Cerebellar cortex (tissue), 1 donor: ENCODE data around the gene BNIP5.
"Not testable (repeated sequence)": the region's sequence is repeated elsewhere in the genome, so short reads cannot be mapped to it uniquely, and the experiment has no call there.

Experiments
- DNase-seq: peaks from one replicate; pipeline ENCODE4 v3.0.0-alpha.2; 2015; ENCODE audit warnings: low spot score

Gene BNIP5

DNA sequence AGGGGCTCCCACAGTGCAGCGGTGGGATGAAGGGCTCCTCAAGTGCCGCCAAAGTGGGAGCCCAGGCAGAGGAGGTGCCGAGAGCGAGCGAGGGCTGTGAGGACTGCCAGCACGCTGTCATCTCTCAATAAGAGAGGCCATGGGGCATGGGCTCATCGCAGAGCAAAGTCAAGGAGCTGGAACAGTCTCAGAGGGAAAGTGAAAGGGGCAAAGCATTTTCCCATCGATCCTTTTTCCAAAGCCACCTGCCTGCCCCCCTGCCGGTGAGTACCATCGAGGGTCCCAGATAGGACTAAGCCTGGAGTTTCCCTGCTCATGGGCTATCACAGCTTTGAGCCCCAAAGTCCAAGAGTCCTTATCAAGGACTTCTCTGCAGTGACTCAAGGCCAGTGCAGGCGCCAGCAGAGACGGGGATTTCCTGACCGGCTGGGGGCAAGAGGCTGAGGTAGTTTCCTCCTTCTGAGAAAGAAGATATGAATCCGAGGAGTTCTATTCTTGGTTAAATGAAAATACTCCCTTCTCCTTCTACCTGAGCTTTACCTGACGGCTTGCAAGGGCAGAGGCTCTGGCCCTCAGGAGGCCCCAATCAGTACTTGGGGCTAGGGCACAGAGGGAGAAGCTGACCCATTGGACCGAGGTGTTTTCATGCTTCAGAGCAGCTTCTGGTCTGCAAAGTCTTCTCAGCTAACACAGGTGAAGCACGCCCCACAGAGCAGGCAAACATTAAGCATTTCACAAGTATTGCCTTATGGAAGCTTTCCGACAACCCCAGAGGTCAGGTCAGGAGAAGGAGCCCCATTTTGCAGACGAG lies 28.2 kb upstream of the BNIP5 start:
- DNase-seq, result no peak

DNA sequence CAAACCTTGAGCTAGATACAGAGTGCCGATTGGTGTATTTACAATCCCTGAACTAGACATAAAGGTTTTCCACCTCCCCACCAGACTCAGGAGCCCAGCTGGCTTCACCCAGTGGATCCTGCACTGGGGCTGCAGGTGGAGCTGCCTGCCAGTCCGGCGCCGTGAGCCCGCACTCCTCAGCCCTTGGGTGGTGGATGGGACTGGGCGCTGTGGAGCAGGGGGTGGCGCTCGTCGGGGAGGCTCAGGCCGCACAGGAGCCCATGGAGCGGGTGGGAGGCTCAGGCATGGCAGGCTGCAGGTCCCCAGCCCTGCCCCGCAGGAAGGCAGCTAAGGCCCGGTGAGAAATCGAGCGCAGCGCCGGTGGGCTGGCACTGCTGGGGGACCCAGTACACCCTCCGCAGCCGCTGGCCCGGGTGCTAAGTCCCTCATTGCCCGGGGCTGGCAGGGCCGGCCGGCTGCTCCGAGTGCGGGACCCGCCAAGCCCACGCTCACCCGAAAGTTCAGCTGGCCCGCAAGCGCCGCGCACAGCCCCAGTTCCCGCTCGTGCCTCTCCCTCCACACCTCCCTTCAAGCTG lies 27.5 kb upstream of the BNIP5 start:
- DNase-seq, result not testable (repeated sequence)

DNA sequence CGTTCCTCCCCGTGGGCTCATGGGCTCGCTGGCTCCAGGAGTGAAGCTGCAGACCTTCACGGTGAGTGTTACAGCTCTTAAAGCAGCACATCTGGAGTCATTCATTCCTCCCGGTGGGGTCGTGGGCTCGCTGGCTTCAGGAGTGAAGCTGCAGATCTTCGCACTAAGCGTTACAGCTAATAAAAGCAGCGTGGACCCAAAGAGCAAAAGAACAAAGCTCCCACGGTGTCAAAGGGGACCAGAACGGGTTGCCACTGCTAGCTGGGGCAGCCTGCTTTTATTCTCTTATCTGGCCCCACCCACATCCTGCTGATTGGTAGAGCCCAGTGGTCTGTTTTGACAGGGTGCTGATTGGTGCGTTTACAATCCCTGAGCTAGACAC lies 26.7 kb upstream of the BNIP5 start:
- not testable (repeated sequence) for DNase-seq

DNA sequence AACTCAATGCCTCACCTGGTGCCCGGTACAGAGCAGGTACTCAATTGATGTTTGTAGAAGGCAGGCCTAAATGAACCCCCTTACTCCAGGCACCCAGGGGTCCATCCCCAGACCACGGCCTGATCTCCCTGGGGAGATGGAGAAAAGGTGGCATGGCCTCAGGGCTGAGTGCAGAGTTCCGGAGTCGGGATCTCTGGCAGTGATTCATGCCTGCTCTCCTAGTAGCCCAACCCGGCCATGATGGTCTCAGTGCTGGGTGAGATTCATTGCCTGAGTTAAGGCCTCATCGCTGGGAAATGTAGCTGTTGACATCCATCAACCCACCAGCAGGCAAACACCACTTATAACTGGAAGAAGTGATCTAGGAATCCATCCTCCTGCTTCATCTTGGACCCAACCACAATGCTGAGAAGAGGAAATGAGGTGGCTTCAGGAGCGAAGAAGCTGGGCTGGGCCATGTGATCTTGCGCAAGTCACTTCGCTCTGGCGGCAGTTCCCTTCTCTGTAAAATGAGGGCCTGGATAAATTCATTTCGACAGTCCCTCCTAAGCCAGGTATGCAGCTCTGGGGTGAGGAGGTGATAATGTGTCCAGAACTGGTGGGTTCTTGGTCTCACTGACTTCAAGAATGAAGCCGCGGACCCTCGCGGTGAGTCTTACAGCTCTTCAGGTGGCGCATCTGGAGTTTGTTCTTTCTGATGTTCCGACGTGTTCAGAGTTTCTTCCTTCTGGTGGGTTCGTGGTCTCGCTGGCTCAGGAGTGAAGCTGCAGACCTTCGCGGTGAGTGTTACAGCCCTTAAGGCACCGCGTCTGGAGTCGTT lies 26.1 kb upstream of the BNIP5 start:
- DNase-seq, result no peak

DNA sequence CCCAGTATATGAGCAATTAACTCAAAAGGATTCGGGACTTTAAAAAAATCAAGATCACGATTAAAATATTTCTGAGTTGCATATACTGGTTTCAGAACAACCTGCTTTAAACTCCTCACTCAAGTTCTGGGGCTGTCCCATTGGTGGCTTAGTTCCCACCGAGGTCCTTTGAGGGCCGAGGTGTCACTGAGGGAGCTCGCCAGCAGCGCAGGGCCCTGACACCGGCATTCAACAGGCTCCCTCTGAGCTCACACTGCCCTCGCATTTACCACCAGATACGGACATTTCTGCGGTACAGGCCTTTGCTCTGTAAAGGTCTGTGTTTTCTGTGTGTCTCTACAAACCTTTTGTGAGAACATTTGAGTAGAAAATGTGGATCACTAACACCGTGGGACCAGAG lies 24.4 kb upstream of the BNIP5 start:
- no peak for DNase-seq

DNA sequence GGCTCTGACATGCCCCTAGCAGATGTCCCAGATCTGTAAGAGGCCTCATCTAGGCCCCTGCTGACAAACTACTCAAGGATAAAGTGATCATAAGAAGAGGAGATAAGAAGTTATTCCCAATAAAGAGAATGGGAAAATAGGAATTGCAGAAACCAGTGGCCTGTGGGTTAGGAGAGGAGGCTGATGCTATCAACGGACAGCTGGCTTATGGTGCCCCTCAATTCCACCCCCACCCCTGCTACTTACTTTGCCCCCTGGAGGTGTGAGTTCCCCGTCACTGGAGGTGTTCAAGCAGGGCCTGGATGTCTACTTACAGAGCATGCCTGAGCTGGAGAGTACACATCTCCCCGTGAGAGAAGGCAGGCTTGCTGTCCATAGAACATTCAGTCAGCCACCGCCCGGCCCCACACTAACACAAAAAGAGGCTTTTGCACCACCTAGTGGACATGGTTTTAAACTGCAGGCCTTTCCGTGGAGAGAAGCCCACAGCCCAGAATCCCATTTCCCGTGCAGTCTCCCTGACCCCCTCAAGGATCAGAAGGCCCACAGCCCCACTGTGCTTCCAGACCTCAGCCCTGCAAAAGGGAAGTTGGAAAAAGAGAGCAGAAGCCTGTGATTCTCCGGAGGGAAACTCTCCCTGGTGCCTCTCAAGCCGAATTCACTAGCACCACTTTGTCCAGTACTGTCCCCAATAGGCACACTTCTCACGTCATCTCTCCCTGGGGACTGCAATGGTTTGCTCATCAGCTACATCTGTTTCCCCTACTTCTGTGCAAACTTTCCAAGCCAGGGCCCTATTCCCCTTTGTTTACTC lies 23.8 kb upstream of the BNIP5 start:
- DNase-seq, result peak; percentile 84

DNA sequence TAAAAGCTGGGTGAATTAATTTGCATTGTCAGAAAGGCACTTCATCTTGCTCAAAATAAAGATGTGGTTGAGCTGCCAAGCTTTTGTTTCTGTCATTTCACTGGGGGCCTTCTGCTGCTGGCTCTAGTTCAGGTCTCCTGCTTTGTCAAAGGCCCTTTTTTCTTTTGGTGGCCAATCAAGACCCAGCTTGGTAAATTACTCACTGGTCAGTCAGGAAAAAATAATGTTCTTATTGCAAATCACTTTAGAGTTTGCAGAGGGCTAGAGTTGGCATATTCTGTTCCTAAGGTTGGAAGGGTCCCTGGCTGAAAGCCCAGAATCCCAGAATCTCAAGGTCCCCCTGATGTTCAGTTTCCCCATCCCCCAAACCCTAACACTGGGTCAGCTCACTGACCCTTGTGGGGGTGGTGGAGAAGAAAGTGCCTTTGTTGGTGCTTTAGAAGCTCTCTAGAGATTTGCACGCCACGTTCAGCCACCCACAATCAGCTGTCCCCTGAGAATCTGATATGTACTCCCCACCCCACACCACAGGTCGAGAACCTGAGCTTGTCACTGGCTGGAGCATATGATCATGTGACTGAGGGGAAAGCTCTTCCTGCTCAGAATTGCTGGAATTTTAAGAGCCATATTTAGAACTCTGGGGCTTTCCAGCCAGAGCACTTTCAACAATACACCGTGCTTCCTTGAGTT lies 21.7 kb upstream of the BNIP5 start:
- DNase-seq, result no peak

DNA sequence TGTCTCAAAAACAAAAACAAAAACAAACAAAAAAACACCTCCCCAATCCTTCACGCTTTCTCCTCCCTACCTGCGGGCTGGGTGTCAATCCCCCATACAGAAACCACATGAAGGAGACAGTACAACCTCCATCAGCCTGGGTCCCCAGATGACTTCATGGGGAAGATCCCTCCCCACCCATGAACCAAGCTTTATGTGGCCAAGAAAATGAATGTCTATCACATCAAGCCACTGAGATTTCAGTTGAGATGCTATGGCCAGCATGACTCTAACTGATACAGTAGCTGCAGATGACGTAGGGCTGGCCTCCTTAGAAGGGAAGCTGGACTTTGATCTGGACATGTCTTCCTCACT lies 21.2 kb upstream of the BNIP5 start:
- no peak for DNase-seq

DNA sequence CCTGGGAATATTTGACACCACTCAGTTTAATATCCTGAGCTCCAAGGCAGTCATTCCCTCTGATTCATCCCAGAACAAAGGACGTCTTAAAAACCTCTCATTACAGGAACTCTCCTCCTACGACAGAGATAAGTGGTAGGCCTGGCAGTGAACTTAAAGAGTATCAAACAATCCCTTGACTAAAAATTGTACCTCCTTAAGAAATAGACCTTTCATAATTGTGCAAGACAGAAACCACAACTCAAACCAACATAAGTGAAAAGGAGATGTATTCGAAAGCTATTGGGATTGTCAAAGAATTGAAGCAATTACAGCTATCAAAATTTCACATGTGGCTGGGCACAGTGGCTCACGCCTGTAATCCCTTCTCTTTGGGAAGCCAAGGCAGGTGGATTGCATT lies 19.1 kb upstream of the BNIP5 start:
- no peak for DNase-seq

DNA sequence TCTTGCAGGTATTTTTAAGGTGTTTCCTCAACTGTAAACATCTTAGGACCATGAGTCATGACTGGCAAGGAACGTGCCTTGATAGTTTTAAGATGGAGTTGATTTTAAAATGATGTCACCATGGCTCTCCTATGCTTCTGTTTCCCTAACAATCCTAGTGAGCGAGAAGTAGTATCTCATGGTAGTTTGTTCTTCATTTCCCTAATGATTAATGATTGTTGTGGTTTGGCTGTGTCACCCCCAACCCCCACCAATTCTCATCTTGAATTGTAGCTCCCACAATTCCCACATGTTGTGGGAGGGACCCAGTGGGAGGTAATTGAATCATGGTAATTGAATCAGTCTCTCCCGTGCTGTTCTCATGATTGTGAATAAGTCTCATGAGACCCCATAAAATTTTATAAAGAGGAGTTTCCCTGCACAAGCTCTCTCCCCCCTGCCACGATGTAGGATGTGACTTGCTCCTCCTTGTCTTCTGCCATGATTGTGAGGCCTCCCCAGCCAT lies 16.8 kb upstream of the BNIP5 start:
- no peak for DNase-seq

DNA sequence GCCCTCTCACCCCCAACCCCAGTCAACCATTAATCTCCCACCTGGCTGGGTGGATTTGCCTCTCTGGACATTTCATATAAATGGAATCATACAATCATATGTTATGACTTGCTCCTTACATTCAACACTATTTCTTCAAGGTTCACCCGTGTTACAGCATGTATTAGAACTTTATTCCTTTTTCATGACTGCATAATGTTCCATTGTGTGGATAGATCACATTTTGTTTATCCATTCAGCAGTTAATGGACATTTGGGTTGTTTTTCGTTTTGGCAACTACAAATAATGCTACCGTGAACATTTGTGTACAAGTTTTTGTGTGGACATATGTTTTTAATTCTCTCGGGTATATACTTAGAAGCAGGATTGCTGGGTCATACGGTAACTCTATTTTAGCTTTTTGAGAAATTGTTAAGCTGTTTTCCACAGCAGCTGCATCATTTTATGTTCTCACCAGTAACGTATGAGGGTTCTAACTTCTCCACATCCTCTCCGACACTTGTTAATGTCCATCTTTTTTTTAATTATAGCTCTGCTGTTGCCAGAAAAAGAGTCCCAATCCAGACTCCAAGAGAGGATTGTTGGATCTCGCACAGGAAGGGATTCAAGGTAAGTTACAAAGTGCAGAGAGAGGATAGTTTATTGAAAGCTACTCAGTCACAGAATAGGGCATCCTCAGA lies 15.9 kb upstream of the BNIP5 start:
- no peak for DNase-seq

DNA sequence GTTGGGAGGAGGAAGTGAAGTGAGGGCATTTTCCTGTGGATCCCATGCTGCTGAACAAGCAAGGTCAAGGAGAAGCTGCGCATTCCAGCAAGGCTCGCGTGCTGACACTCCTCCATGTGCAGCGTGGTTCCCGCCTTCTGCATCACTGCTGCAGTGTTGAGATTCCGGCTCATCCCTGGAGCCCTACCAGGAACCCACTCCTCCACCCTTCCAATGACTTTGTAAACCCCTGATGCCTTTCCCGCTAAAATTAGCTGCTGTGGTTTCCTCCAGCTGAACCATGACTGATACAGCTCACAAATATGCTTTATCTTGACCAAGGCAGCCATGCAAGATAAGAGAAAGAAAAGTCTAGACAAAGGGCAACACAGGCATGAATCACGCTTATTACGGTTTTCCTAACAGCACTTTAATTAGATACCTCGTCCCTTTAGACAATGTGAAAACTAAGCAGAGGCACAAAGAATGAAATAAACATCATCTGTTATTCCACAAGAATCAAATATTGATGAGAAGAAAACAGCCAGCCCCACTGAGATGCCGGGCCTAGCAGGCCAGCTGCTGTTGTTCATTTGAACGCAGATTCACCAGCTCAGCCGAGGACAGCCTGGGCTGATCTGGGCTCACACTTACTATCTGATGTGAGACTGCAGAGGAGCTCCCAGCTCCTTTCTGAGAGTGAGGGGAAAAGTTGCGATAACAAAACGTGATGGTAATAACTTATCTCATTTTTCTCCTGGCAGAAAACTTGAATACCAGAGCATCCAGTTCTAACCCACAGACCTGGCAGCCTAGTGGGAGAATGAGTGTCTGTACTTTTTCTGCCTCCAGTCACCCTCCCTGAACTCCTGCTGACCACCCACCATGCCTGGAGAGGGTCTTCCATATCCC lies 14.2 kb upstream of the BNIP5 start:
- no peak for DNase-seq

DNA sequence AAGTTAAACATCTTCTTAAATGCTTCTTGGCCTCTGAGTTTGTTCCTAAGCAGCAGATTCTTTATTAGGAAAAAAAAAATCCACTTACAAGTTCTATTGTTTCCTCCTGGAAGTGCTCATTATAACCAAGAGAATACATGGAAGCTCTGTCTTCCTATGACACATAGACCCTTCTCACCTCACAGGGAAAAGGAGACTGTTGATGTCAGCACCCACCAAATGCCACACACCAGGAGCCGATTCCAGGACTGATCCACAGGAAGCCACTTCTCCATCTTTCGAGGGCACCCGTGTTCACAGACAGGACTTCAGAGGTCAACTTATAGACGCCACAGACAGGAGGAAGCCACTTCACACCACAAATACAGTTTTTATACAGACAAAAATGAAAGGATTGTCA lies 13.4 kb upstream of the BNIP5 start:
- no peak for DNase-seq

DNA sequence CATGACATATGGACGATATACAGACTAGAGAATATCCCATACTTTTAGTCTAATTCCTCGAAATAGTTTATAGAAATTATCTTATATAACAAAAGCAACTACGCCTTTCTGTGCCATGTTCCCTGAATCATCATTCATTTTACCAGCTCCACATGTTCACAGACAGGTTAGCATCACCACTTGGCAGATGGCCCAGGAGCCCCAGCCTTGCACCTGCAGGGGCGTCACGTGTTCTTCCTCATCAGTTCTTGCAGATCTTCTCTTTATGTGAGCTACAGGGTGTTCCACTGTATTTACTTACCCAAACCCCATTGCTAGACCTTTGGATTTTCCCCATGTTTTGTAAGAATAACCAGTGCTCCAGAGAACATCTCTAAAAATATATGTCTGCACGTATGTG lies 12.6 kb upstream of the BNIP5 start:
- DNase-seq, result no peak

DNA sequence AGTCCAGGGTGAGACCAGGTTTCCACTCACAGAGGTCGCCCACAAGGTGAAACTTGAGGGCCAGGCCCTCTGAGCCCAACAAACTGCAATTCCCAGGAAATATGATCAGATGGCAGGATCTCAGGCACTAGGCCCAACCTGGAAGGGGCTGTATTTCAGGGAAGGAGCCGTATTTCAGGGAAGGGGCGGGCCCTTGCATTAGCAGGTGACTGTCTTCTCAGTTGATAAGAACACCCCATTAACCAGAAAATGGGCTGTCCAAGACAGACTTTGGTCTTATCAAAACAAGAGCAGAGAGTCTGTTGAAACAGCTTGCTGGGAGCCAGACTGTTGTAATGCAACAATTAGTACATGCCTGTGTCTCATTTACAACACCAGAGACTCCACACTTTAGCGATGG lies 10.9 kb upstream of the BNIP5 start:
- DNase-seq, result no peak

DNA sequence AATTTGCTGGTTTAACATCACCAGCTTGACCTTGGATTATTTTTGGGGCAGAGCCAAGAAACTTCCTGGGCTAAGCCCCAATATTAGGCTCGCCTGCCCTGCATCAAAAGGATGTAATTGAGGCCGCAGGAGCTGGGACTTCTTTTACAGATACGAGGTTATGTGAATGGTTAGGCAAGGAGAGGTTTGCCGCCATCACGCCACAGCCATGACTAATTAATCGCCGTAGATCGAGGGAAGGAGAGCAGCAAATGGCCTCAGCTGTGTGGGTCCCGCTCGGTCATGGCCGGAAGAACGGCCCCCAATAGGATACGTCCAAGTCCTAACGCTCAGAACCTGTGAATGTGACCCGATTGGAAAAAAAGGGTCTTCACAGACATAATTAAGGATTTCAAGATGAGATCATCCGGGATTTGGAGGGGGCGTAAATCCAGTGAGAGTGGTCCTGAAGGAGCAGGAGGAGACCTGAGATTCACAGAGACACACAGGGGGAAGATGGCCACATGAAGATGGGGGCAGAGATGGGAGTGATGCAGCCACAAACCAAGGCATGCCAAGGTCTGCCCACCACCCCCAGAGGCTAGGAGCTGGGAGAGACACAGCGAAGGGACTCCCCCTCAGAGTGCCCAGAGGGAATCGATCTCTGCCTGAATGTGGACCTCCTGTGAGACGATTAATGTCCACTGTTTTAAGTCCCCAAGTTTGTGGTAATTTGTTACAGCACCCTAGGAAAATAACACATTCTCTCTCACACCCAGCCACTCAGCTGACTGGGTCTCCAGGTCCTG lies 10.0 kb upstream of the BNIP5 start:
- DNase-seq, result no peak

DNA sequence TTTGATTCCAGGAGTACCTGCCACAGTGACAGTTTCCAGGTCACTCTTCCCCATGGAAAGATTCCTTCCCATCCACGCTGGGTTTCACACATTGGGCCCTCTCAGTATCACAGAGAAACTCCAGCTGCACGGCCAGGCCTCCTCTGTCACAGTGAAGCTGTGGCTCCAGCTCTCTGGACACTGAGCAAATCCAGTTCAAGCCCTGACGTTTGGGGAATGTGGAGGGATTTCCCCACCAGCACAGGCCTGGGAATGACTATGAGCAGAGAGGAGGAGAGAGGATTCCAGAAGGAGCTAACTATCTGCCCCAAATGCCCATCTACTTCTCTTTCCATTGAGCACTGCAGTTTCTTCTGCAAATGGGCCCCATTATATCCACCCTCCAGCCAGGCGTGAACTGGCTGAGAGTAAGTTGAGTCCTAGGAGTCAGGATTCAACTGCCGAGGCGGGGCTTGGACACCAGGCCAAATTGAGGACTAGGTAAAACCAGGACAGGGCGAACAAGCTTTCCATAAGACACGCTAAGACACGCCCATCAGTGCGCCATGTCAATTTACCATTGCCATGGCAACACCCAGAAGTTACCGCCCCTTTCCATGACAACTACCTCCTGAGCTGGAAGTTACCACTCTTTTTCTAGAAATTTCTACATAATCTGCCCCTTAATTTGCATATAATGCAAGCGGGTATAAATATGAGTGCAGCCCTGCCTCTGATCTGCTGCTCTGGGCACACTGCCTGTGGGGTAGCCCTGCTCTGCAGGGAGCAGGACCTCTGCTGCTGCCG lies 9.2 kb upstream of the BNIP5 start:
- DNase-seq, result no peak

DNA sequence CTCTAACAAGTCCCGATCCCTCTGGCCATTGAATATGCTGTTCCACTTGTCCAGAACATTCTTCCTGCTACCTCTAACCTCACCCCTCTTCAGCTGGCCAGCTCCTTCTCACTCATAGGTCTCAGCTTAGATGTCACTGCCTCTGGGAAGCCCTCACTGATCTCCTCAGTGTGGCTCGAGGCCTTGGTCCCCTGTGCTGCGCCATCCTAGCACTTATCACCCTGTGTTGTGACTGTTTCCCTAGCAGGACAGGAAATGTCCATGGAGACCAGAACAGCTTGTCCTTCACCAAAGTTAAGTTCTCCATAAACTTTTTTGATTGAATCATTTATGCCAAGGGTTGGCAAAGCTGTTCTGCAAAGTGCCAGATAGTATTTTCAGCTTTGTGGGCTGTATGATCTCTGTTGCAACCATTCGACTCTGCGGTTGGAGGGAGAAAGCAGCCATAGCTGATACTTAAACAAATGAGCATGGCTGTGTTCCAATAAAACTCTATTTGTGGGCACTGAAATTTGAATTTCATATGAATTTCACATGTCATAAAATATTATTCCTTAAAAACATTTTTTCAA lies 6.5 kb upstream of the BNIP5 start:
- no peak for DNase-seq
